ENCODE data around the gene ANKS1A.

- no peak for TF ChIP-seq CTCF (conservative IDR thresholded peaks at IDR 0.05)
- no peak for TF ChIP-seq ZFX (IDR thresholded peaks at IDR 0.05)
Measured at GRCh38 chr6:34926655-34927054, 37.6 kb downstream of the ANKS1A start.

All from C4-2B (cell line).